ENCODE data around the gene HSPA12B.
"Not testable (repeated sequence)": the region's sequence is repeated elsewhere in the genome, so short reads cannot be mapped to it uniquely, and the experiment has no call there.

Gene HSPA12B

GRCh38 chr20:3789201-3789600, 56.7 kb downstream of the HSPA12B start:
- not testable (repeated sequence) for DNase-seq

- DNase-seq, result not testable (repeated sequence)
These were observed 61.7 kb downstream of the HSPA12B start for GRCh38 chr20:3794168-3794567.

- DNase-seq, result no peak
These were observed 62.4 kb downstream of the HSPA12B start for GRCh38 chr20:3794701-3795420.

- DNase-seq, result peak; percentile 84
These were observed 63.3 kb downstream of the HSPA12B start, which contains the start of gene CDC25B for GRCh38 chr20:3795511-3796468. Gene CDC25B, plus strand, starts transcription at chr20:3796310. Its CDS starts 222 bp downstream, at chr20:3796532.

GRCh38 chr20:3796477-3797225, 64.2 kb downstream of the HSPA12B start:
- no peak for DNase-seq

GRCh38 chr20:3797226-3797545, 64.7 kb downstream of the HSPA12B start:
- DNase-seq, result no peak

GRCh38 chr20:3797592-3798372, 65.3 kb downstream of the HSPA12B start:
- DNase-seq, result no peak

- DNase-seq, result no peak
These were observed 65.9 kb downstream of the HSPA12B start for GRCh38 chr20:3798373-3798768.

GRCh38 chr20:3798908-3799248, 66.4 kb downstream of the HSPA12B start:
- no peak for DNase-seq

GRCh38 chr20:3800256-3800877, 67.9 kb downstream of the HSPA12B start:
- DNase-seq, result no peak

GRCh38 chr20:3800878-3801260, 68.4 kb downstream of the HSPA12B start:
- DNase-seq, result no peak

- no peak for DNase-seq
These were observed 68.8 kb downstream of the HSPA12B start for GRCh38 chr20:3801299-3801698.

- DNase-seq, result no peak
These were observed 69.4 kb downstream of the HSPA12B start for GRCh38 chr20:3801846-3802245.

Measured in CD4-positive, alpha-beta T cell treated with Interferon gamma for 1 hour (primary cell).